Small intestine (tissue), 7 donors: ENCODE measurements around the gene ADRA2A. TPM values are rescaled to one million over a fixed set of nuclear protein-coding genes. Genes with fewer than 3 reads are reported as not detected.

ENCODE experiments used
- DNase-seq, 2 donors: peaks; one replicate each; pipeline versions ENCODE4 v3.0.0 to v3.0.0-alpha.2; 2013
- FAIRE-seq: peaks from 2 replicates; lab custom pipeline; 2012; peaks lifted over from hg19 to GRCh38; lab: Jason Lieb, UNC
- H3K27ac ChIP-seq, 3 donors: one replicate each; pipeline ENCODE4 v1.5.1; 2013; ENCODE audit warnings: low read length in 2 of 3, mild to moderate bottlenecking in 2 of 3, control low read depth in 1 of 3, inconsistent platforms in 1 of 3, low read depth in 1 of 3, moderate library complexity in 1 of 3
- H3K27me3 ChIP-seq, 3 donors: one replicate each; pipeline ENCODE4 v1.6.1; 2013; ENCODE audit warnings: low read length in 3 of 3, inconsistent platforms in 1 of 3; ENCODE audit not compliant: control insufficient read depth in 3 of 3, insufficient read depth in 3 of 3
- H3K36me3 ChIP-seq, 3 donors: one replicate each; pipeline ENCODE4 v1.6.1; 2013; ENCODE audit warnings: low read length in 3 of 3, inconsistent platforms in 1 of 3, low read depth in 1 of 3, mild to moderate bottlenecking in 1 of 3, moderate library complexity in 1 of 3; ENCODE audit not compliant: control insufficient read depth in 3 of 3, insufficient read depth in 2 of 3
- H3K4me1 ChIP-seq, 3 donors: one replicate each; pipeline ENCODE4 v1.6.1; 2013; ENCODE audit warnings: low read length in 2 of 3, inconsistent platforms in 1 of 3, low read depth in 1 of 3, mild to moderate bottlenecking in 1 of 3, moderate library complexity in 1 of 3; ENCODE audit not compliant: control insufficient read depth in 3 of 3, insufficient read depth in 2 of 3
- H3K4me3 ChIP-seq, 3 donors: one replicate each; pipeline ENCODE4 v1.5.1; 2013; ENCODE audit warnings: low read length in 3 of 3, control low read depth in 1 of 3, inconsistent platforms in 1 of 3, low read depth in 1 of 3, mild to moderate bottlenecking in 1 of 3, moderate library complexity in 1 of 3
- H3K9me3 ChIP-seq, 2 donors: one replicate each; pipeline ENCODE4 v1.6.1; 2013; ENCODE audit warnings: low read depth in 1 of 2, low read length in 1 of 2; ENCODE audit not compliant: control insufficient read depth in 2 of 2, insufficient read depth in 1 of 2
- WGBS, 3 donors: extraction: QIAGEN DNeasy Blood & Tissue Kit; methylation state at CpG; one replicate each; pipeline ENCODE4 v1.1.7; 2013; 5-methylcytosine and 5-hydroxymethylcytosine counted together
- polyA plus RNA-seq, 4 donors: library from polyadenylated mRNA; stranded (reverse) in 3 of 4; unstranded in 1 of 4; fragments of 200-250 nt in 3 of 4; fragments of 120-200 nt in 1 of 4; gene quantifications; one replicate each; pipeline versions ENCODE4 v1.2.1 to v1.2.3, GENCODE V29; 2013
- donor health status: healthy with polysubstance abuse.
- donor health status: control.
- donor health status: control.
- donor health status: Bipolar disorder and iron deficiency.
- donor health status: healthy.

Gene ADRA2A
- polyA plus RNA-seq, 4 donors, result 1.1 to 19.3 (median 6.6) TPM

- H3K4me1 ChIP-seq, result peaks cover 3 to 27% (median 6%) of the 10 kb centered on the region in 3 donors
- H3K27me3 ChIP-seq, result no peaks in the 10 kb centered on the region
- 72 to 75% (median 72%) methylated on average over 4 of the region's 4 CpGs for WGBS, 3 donors
- no peak for DNase-seq
- H3K4me3 ChIP-seq, result no peak overlapping the region
- H3K9me3 ChIP-seq, result no peaks in the 10 kb centered on the region
- H3K36me3 ChIP-seq, result no peaks in the 10 kb centered on the region
- H3K27ac ChIP-seq, result peak overlapping the region in 1 of 3 donors; percentile 89
- no peak for FAIRE-seq
Observed at GRCh38 chr10:111101796-111102195, 25.0 kb downstream of the ADRA2A start.

- Histone ChIP-seq H3K27ac (peak overlapping the region in 2 of 3 donors; percentile 84 to 89), H3K4me1 (peaks cover 3 to 27% (median 6%) of the 10 kb centered on the region in 3 donors), H3K9me3 (no peaks in the 10 kb centered on the region), H3K4me3 (no peak overlapping the region), H3K27me3 (no peaks in the 10 kb centered on the region), H3K36me3 (no peaks in the 10 kb centered on the region)
- FAIRE-seq (no peak), DNase-seq (peak in 1 of 2 donors; percentile 56)
- WGBS, 3 donors, result 32 to 68% (median 47%) methylated on average over 4 of the region's 4 CpGs
Observed at GRCh38 chr10:111102359-111102837, 25.6 kb downstream of the ADRA2A start.

- H3K9me3 ChIP-seq, result no peaks in the 10 kb centered on the region
- DNase-seq (peak; percentile 58 to 92), FAIRE-seq (no peak)
- H3K36me3 ChIP-seq, result no peaks in the 10 kb centered on the region
- 14 to 43% (median 26%) methylated on average over 7 of the region's 7 CpGs for WGBS, 3 donors
- H3K4me1 ChIP-seq, result peaks cover 3 to 27% (median 6%) of the 10 kb centered on the region in 3 donors
- no peaks in the 10 kb centered on the region for H3K27me3 ChIP-seq
- peak overlapping the region; percentile 50 to 89 (median 84) for H3K27ac ChIP-seq
- no peak overlapping the region for H3K4me3 ChIP-seq
Observed at GRCh38 chr10:111103196-111103840, 26.5 kb downstream of the ADRA2A start.

GRCh38 chr10:111104811-111105210, 28.0 kb downstream of the ADRA2A start:
- Histone ChIP-seq H3K4me3 (no peak overlapping the region), H3K27me3 (no peaks in the 10 kb centered on the region), H3K27ac (no peak overlapping the region), H3K4me1 (peaks cover 4 to 27% (median 5%) of the 10 kb centered on the region in 3 donors), H3K9me3 (no peaks in the 10 kb centered on the region), H3K36me3 (no peaks in the 10 kb centered on the region)
- no peak for DNase-seq
- no peak for FAIRE-seq
- 95 to 97% (median 95%) methylated on average over 20 of the region's 20 CpGs for WGBS, 3 donors

- no peaks in the 10 kb centered on the region for H3K36me3 ChIP-seq
- H3K9me3 ChIP-seq, result no peaks in the 10 kb centered on the region
- H3K27ac ChIP-seq, result no peak overlapping the region
- WGBS, 3 donors, result 95 to 98% (median 98%) methylated on average over 7 to 8 of the region's 8 CpGs
- no peak for FAIRE-seq
- no peak for DNase-seq
- H3K4me3 ChIP-seq, result no peak overlapping the region
- H3K27me3 ChIP-seq, result no peaks in the 10 kb centered on the region
- H3K4me1 ChIP-seq, result peaks cover 4 to 27% (median 5%) of the 10 kb centered on the region in 3 donors
Observed at GRCh38 chr10:111106081-111106480, 29.3 kb downstream of the ADRA2A start.

- Histone ChIP-seq H3K36me3 (no peaks in the 10 kb centered on the region), H3K27me3 (no peaks in the 10 kb centered on the region), H3K27ac (no peak overlapping the region), H3K4me1 (peaks cover 4 to 26% (median 5%) of the 10 kb centered on the region in 3 donors), H3K4me3 (no peak overlapping the region), H3K9me3 (no peaks in the 10 kb centered on the region)
- DNase-seq (no peak), FAIRE-seq (no peak)
- WGBS, 3 donors, result 56 to 72% (median 60%) methylated on average over 4 of the region's 4 CpGs
Observed at GRCh38 chr10:111107023-111107422, 30.2 kb downstream of the ADRA2A start.

- Histone ChIP-seq H3K4me1 (peaks cover 4 to 20% (median 5%) of the 10 kb centered on the region in 3 donors), H3K27ac (no peak overlapping the region), H3K36me3 (no peaks in the 10 kb centered on the region), H3K9me3 (no peaks in the 10 kb centered on the region), H3K27me3 (no peaks in the 10 kb centered on the region), H3K4me3 (no peak overlapping the region)
- FAIRE-seq, result no peak
- WGBS, 3 donors, result 79 to 92% (median 91%) methylated on average over 4 of the region's 4 CpGs
- DNase-seq, result no peak
Observed at GRCh38 chr10:111107846-111108245, 31.0 kb downstream of the ADRA2A start.

- Histone ChIP-seq H3K27ac (no peak overlapping the region), H3K4me1 (peaks cover 4 to 14% (median 5%) of the 10 kb centered on the region in 3 donors), H3K36me3 (no peaks in the 10 kb centered on the region), H3K4me3 (no peak overlapping the region), H3K9me3 (no peaks in the 10 kb centered on the region), H3K27me3 (no peaks in the 10 kb centered on the region)
- FAIRE-seq, result no peak
- DNase-seq, result no peak
- WGBS, 3 donors, result 79 to 89% (median 89%) methylated on average over 6 of the region's 6 CpGs
Observed at GRCh38 chr10:111108441-111108840, 31.6 kb downstream of the ADRA2A start.
